ENCODE measurements around the gene CRABP2.

Gene CRABP2

DNA sequence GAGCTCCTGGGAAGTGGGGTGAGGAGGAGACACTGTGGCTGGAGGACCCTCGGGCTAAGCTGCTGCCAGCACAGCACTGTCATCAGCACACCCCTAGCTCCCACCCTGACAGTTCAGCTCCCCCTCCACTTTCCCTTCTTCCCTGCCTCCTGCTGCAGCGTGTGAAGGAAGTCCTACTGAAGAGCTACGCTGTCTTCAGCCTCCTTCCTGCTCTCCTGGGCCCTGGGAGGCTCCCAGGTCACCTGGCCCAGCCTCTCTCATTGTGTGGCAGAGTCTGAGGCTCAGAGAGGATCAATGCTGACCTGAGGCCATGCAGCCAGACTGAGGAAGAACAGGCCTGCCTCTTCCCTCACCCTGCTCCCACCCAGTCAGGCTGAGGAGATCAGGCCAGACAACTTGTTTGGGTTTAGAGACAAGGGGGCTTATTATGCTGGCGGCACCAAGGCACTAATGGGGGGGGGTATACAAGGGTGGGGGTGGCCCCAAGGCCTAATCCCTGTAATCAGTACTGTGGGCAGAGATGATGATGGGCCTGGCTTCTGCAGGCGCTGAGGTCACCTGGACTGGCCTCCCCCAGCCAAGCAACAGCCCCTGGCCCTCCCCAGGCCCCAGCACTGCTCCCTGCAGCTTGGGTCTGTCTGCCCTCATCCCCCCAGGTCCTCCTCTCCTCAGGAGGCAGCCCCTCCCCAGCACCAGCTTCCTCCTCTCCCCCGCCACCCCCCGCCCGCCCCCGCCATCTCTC, 37.2 kb downstream of the CRABP2 start:
- no peak for DNase-seq

DNA sequence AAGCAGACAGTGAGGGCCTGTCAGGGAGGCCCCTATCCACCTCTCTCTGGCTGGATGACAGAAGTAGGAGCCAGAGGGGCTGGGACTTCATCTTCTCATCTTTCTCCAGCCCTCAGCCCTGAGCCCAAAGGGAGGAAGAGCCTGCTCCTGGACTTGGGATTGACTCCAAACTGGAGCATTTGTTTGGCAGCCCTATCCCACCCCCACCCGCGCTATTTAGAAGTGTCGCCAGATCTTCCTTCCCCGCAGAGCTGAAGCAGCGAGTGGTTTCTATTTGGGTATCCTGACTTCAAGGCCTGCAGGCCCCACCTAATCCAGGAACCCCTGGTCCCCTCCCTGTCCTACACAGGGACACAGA, 37.8 kb downstream of the CRABP2 start:
- no peak for DNase-seq

DNA sequence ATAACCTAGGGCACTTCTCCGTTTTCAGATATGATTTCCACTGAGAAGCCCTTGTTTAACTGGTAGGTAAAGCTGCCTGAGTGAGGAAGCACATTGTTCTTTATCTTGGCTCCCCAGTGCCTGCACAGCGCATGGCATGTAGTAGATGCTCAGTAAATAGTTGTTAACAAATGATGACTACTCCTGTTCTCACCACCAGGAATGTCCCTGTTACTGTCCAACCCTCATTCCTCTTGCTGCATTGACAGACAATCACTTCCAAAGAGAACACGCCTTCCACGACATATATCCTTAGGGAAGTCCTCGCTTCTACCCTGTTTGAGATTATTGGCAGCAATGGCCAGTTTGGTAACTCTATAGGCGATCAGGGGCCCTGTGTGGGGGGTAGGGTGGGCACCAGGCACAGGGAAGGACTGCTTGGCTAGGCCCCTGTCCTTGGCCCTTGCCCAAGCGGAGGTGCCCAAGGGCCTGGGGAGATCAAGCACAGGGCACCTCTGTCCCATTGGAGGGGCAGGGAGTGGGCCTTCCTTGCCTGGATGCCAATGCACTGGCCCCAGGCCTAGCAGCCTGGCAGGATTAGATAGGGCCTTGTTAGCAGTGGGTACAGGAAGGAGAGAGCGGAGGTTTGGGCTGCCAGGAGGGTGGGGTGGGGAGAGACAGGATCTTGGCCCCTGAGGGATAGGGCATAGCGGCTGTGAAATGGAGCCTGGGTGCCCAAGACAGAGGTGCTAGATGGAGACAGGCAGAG, 38.3 kb downstream of the CRABP2 start:
- no peak for DNase-seq

DNA sequence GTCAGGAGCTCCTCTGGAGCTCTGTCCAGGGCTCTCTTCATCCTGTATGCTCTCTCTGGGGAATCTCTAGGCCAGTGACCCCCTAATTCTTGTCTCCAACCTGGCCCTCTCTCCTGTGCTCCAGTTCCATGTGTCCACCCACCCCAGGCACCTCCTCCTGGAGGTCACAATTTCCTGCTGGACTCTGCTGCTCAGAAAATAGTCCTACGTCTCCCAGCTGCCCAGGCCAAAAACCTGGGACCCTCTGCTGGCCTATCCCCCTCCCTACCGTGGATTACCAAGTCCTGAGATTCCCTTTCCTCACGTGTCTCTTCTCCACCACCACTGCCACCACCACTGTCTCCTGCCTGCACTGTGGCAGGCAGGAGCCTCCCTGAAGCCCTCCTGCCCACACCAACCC, 39.8 kb downstream of the CRABP2 start:
- no peak for DNase-seq

DNA sequence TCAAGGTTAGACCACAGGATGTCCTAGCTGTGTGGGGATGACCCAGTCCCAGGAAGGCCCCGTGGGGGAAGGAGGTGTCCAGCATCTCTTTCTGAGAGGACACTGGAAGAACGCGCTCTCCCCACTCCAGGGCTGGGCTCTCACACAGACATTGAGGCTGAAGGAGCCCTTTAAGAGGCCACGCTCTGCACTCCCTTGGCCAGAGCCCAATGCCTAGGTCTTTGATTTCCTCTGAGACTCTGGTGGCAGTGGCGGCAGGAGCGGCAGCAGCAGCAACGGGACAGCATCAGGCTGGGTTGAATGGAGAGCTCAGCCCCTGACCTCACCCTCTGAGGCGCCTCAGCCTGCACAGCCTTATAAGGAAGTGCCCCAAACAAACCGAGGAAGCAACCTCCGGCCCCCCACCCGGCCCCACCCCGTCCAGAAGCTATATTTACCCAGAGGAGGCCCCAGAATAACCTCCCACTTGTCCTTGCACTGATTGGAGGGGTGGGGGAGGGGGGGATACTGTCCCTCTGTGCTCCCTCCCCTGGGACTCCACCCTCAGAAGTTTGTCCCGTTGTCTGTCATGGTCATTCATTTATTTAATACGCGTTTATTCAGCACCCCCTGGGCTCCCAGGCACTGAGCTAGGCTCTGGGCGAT, 40.5 kb downstream of the CRABP2 start:
- peak; percentile 41 to 61 for DNase-seq

DNA sequence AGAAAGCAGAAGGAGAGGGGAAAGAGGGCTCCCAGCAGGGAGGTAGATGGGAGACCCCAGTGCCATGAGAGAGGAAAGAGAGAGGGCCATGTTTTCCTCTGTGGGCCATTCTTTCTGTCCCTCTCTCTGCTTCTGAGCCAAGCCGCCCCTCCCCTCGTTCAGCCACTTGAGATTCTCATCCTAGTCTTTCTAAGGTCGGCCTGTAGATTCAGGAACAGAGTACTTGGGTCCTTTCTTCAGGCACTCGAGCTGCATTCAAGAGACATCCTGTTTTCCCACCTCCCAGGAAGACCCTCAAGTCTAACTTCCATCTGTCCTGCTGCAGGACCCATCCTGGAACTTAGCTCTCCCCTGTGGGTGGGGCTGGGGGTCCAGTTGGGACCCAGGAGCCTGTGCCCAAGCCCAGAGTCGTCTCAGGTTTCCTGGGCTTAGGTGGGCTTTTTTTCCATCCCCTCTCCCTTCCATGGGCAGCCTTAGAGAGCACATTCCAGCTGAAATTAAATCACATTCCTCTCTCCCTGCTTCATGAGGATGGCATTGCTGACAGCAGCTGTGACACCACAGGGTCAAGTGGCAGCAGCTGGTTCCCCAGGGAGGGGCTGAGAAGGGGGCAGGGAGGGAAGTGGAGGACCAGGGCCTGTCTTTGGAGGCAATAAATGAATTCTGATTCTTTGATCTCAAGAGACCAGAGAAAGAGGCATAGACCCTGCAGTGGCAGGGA, 41.2 kb downstream of the CRABP2 start:
- DNase-seq: no peak

DNA sequence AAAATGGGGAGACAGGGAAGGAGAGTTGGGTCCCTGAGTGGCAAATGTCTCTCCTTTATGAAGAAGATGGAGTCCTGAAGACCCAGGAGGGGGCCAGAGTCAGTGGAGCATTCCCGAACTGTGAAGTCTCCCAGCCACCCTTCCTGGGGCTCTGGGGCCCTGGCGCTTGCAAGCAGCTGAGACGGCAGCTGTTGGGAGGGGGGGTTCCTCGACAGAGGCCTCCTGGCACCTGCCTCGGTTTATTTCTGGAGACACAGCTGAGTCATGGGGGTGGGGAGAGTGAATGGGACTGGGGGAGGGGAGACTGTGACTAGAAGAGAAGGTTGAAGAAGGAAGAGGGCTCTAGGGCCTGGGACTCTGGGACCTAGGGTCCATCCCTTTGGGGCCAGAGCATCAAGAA, 42.2 kb downstream of the CRABP2 start:
- no peak for DNase-seq

DNA sequence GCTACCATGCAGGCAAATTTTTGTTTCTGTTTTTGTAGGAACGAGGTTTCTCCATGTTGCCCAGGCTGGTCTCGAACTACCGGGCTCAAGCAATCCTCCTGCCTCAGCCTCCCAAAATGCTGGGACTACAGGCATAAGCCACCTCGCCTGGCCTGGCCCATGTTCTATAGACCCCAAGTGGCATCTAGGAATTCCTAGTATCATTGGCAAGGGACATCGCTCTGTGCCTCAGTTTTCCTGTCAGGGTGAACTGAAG, 42.7 kb downstream of the CRABP2 start:
- DNase-seq: no peak

DNA sequence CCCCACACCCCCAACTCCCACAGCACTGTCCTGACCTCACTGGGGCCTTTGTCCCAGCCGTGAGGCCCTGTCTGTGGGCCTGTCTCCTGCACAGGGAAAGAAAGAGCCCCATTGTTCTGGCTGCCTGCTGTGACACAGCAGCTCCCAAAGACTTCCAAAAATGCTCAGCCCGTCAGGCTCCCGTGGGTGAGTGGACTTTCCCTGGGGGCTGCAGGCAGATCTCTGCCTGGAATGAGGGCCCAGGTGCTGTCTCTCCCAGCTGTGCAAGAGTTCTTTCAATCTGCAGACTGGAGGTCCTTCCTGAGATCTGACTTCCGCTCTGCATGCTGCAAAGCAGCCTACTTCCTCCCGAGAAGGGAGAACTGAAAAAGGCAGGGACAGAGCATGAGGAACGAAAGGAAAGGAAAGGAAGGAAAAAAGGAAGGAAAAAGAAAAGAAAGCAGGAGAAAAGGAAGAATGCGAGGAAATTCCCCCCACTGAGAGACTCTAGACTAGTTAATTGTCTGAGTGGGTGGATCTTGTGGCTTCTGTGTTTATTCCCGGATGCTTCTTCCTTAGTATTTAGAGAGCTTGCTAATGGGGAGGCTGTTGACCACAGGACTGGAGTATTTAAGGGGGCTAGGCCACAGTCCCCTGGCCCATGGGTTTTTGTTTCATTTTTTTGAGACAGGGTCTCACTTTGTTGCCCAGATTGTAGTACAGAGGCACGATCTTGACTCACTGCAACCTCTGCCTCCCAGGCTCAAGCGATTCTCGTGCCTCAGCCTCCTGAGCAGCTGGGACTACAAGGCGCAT, 43.2 kb downstream of the CRABP2 start:
- DNase-seq: peak; percentile 41 to 65

DNA sequence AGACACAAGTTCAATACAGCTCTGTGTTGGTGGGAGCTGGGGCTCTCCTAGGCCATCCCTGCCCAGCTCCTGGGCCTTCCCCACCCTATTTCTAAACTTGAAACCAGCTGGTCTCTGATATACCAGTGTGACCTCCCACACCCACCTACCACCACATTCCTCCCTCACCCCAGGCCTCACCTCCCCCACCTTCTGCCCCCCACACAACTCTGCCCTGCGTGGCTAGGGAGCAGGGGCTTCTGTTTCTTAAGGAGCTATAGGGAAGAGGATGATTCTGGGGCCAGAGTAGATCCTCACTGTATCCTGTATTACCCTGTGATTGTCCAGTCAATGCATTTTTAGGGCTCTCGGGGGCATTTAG, 44.7 kb downstream of the CRABP2 start:
- no peak for DNase-seq

DNA sequence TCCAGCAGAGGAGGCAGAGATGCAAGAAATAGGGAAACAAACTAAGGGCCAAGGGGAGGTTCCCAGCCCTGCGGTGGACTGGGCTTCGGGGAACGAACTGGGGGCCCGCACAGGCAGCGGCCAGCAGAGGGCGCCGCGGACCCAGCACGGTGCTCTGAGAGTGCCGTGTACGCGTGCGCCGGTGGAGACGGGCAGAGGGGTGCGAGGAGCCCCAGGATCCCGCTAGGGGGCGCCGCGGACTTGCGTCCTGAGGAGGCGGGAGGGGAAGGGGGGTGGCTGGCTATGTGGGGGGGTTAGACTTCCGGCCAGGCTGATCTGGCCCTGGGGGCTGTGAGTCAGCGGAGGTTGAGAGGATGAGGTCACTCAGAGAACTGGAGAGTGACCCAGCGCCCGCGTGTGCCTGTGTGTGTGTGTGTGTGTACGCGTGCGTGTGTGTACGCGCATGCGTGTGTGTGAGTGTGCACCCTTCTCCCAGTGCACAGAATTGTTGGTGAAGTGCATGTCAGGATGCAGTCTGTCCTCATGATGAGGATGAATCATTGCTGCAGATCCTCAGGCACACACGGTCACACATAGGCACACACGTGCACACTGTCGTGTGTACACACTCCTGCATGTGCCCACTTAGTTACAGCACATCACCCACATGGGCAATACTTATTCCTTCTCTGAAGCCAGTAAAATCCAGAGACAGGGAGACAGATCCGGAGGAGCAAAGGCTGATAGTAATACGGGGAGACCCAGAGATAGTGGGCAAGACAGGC, 45.2 kb downstream of the CRABP2 start:
- DNase-seq: peak; percentile 93 to 95

DNA sequence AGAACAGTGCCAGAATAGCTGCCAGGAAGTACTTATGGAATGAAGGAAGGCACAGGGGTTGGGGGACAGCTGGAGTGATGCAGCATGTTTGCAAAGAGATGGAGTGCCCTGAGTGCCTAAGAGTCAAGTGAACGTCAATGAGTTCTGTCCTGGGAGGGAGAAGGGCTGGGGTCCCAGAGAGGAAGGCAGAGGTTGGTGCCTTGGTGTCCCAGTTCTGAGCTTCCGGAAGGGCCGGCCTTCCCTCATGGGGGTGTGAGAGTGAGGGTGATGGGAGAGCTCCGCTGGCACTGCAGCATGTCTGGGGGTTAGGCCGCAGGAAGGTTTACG, 45.8 kb downstream of the CRABP2 start:
- no peak for DNase-seq

DNA sequence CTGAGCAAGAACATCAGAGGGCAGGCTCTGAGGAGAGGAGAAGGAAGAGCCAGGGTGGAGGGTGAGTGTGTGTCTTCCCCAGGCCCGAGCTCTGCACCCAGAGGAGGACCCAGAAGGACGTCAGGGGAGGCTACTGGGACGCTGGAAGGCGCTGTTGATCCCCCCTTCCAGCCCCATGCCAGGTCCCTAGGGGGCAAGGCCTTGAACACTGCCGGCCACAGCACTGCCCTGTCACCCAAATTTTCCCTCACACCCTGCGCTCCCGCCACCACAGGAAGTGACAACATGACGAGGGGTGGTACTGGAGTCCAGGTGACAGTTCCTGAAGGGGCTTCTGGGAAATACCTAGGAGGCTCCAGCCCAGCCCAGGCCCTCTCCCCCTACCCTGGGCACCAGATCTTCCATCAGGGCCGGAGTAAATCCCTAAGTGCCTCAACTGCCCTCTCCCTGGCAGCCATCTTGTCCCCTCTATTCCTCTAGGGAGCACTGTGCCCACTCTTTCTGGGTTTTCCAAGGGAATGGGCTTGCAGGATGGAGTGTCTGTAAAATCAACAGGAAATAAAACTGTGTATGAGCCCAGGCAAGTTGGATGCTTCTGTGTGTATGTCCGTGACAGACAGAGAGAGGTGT, 46.3 kb downstream of the CRABP2 start:
- no peak for DNase-seq

DNA sequence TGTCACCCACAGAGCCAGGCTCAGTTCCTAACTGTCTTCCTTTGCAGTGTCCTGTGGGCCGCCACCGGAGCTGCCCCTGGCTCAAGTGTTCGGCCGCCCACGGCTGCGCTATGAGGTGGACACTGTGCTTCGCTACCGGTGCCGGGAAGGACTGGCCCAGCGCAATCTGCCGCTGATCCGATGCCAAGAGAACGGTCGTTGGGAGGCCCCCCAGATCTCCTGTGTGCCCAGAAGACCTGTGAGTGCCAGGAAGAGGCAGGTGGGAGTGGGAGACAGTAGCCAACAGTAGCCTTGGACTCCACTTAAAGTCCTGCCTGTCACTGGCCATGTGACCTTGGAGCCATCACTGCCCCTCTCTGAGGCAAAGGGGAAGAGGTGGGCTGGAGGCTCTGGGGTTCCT, 46.9 kb downstream of the CRABP2 start:
- DNase-seq: peak in 1 of 2 donors; percentile 36

DNA sequence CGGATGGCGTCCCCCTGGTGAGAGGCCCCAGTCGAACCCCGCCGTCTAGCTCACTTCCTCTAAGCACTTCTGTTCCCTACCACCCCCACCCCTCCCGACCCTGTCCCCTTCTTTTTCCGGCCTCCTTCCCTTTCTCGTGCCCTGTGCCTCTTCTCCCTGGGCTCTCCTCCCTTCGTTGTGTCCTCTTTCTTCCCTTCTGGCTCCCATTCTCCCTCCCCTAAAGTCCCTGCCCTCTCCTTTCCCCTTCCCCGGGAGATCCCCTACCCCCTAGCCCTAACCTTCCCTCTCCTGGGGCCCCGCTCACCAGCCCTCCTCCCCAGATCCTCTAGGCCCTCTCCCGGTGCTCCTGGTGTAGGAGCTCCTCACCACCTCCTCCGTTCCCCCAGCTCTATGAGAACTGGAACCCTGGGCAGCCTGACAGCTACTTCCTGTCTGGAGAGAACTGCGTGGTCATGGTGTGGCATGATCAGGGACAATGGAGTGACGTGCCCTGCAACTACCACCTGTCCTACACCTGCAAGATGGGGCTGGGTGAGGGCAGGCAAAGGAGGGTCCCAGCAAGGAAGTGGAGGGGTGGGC, 47.6 kb downstream of the CRABP2 start:
- DNase-seq: peak in 1 of 2 donors; percentile 49

DNA sequence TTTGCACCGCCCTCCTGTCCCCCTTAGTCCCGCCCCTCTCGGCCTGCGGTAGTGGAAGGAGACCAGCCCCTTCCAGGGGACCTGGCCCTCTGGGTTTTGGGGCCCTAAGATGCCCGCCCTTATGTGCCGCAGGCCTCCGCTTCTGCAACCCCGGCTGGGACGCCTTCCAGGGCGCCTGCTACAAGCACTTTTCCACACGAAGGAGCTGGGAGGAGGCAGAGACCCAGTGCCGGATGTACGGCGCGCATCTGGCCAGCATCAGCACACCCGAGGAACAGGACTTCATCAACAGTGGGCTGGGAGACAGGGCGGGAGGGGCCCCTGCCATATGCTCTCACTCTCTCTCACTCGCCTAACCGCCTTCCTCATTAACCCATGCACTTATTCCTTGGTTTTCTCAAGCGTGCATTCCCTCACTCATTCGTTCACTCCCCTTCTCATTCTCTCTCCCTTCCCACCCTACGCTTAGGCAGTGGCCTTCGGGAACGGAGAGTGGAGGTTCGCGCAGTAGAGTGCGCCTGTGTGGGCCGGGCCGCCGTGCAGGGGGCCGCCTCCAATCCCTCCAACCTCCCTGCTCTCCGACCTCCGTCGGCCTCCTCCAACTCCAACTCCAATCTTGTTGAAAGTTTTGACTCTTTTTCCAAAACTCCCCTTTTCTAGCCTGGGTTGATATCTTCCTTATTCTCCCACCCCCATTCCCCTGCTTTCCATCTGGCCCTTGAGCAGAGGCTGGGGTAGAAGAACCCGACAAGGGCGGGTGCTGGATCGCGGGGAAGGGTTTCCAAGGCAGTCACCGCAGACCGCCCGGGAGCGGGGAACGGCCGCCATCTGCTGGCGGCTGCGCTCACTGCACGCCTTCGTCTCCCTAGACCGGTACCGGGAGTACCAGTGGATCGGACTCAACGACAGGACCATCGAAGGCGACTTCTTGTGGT, 48.3 kb downstream of the CRABP2 start:
- DNase-seq: peak; percentile 53 to 63

DNA sequence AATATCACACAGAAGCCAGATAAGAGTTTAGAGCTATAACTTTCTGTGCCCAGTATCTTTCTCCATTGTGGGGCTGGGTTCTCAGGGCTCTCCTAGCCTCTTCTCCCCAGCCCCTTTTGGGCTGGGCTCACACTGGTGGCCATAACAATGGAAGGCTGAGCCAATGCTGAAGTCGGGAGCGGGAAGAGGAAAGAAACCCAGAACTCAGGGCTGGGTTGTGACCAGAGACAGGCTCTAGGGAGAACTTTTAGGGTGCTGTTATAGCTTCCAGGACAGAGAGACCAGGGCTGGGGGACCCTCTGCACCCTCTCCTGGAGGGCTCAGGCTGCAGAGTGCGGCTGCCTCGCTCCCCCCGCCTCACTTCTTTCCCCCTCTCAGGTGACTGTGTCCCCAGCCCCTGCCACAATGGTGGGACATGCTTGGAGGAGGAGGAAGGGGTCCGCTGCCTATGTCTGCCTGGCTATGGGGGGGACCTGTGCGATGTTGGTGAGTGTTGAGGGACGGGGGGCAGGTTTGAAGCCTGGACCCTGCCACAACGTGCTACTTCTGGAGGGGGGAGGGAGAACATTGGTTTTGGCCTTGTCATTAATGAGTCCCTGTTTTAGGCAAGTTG, 49.4 kb downstream of the CRABP2 start:
- no peak for DNase-seq

DNA sequence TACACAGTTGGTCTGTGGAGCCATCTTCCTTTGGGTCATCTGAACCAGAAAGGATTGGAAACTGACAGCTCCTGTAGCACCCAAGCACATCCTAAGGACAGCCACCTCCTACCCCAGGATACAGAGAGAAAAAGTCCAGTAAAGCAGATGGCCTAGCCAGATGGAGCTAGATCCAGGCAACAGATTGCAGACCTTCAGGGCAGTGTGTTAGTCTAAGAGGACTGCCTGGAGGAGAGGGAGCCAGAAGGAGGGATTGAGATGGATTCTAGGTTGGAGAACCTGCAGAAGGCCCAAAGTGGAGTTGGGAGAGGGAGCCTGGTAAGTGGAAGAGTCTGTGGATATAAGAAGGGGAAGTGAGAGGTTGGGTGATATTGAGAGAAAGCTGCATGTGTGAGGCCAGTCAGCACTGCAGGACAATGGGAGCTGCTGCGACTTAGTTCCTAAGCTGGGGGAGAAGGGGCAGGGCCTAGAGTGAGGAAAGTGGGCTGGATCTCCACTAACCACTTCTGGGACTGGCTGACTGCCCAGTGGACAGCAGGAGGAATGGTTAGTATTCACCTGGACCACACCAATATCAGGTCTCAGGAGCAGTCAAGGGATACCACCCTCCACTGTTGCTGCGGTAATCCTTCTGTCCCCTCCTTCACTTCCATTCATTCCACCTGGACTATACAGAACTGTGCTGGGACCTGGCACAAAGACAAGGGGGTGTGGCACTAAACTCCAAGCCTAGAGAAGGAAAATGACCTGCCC, 50.1 kb downstream of the CRABP2 start:
- DNase-seq: peak in 1 of 2 donors; percentile 11

DNA sequence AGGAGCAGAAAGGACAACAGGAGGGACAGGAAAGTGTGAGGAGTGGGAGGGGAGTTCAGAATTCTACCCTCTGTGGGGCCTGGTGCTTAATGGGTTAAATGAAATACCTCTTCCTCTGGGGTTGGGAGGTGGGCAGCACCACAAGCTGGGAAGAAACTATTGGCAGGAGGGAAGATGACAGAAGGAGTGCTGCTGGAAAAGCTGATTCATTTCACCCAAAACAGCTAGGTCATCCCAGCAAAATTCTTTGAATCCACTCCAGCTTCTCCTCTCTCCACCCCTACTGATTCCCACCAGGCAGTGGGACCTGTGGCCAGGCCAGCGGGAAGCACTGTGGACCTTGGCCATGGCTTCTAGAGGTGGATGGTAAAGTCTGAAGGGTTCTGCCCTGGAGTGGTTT, 50.7 kb downstream of the CRABP2 start:
- no peak for DNase-seq
